GM12878 (cell line): ENCODE results near the gene DPP6. TPM values are rescaled to one million over a fixed set of nuclear protein-coding genes. Genes with fewer than 3 reads are reported as not detected.

Experiments used
- ATAC-seq: fragments of 200-7000 bp; cut with Tn5 transposase; 3 replicates; pipeline ENCODE4 v1.9.1; 2020; ENCODE audit warnings: mild to moderate bottlenecking, moderate library complexity
- BruUV-seq: library from RNA; stranded (reverse); fragments of 400-500 nt; replicated peaks from 2 replicates; lab custom pipeline; 2021; lab: Mats Ljungman, UMichigan
- CTCF ChIA-PET: fragments of 300-600 bp; sonication (Branson Sonifier 250); formaldehyde crosslinking; extraction: SDS; loops from one replicate; lab custom pipeline; 2021; ENCODE audit warnings: inconsistent platforms; lab: Yijun Ruan, JAX
- POLR2A ChIA-PET: fragments of 350-600 bp; formaldehyde crosslinking; extraction: SDS; loops from one replicate; lab custom pipeline; 2021; ENCODE audit warnings: inconsistent platforms; lab: Charles Lee
- RAD21 ChIA-PET: fragments of 300-600 bp; sonication (Branson Sonifier 250); formaldehyde crosslinking; loops from one replicate; lab custom pipeline; 2023; ENCODE audit warnings: antibody characterized with exemption; ENCODE audit not compliant: unreplicated experiment; lab: Charles Lee
- SMC1A ChIA-PET: fragments of 300-600 bp; sonication (Branson Sonifier 250); formaldehyde crosslinking; loops from one replicate; lab custom pipeline; 2023; ENCODE audit not compliant: unreplicated experiment, uncharacterized antibody; lab: Charles Lee
- DNase-seq: peaks from one replicate; pipeline ENCODE4 v3.0.0-alpha.2; 2011; ENCODE audit warnings: low read depth, low spot score
- FAIRE-seq: peaks from 3 replicates; lab custom pipeline; 2011; peaks lifted over from hg19 to GRCh38; lab: Jason Lieb, UNC
- H2AFZ ChIP-seq: 2 replicates; pipeline ENCODE4 v1.6.0; 2011; ENCODE audit warnings: low read depth, low read length, control low read depth; ENCODE audit not compliant: control insufficient read depth
- H3K27ac ChIP-seq: 2 replicates; pipeline ENCODE4 v1.5.1; 2011; ENCODE audit warnings: control low read depth; ENCODE audit not compliant: control insufficient read depth, insufficient read depth
- H3K27me3 ChIP-seq, 2 experiments: replicated peaks in 1 of 2; 2 replicates each; pipeline versions ENCODE4 v1.6.0 to v1.6.1; 2011; ENCODE audit warnings: low read length in 1 of 2; ENCODE audit not compliant: control insufficient read depth in 2 of 2, insufficient read depth in 2 of 2
- H3K36me3 ChIP-seq, 2 experiments: 2 replicates each; pipeline ENCODE4 v1.5.1; 2011; ENCODE audit warnings: low read length in 1 of 2; ENCODE audit not compliant: control insufficient read depth in 2 of 2, insufficient read depth in 2 of 2
- H3K4me1 ChIP-seq: 2 replicates; pipeline ENCODE4 v1.6.1; 2011; ENCODE audit warnings: mild to moderate bottlenecking, low read length, moderate library complexity, mixed read lengths; ENCODE audit not compliant: control insufficient read depth, insufficient read depth
- H3K4me2 ChIP-seq: 2 replicates; pipeline ENCODE4 v1.6.0; 2011; ENCODE audit warnings: control low read depth; ENCODE audit not compliant: control insufficient read depth, insufficient read depth
- H3K4me3 ChIP-seq: fragments of 200-600 bp; sonication (generic); 2 replicates; pipeline ENCODE4 v1.5.1; 2016
- H3K79me2 ChIP-seq: 2 replicates; pipeline ENCODE4 v1.6.0; 2011; ENCODE audit warnings: low read length; ENCODE audit not compliant: control insufficient read depth, insufficient read depth
- H3K9ac ChIP-seq: 2 replicates; pipeline ENCODE4 v1.8.0; 2011; ENCODE audit warnings: low read length, control low read depth, mixed read lengths; ENCODE audit not compliant: control insufficient read depth, insufficient read depth
- H3K9me3 ChIP-seq: replicated peaks from 3 replicates; pipeline ENCODE4 v1.5.1; 2011; ENCODE audit warnings: mild to moderate bottlenecking, low read length; ENCODE audit not compliant: control insufficient read depth, insufficient read depth
- H4K20me1 ChIP-seq: 2 replicates; pipeline ENCODE4 v1.6.0; 2011; ENCODE audit not compliant: control insufficient read depth, insufficient read depth
- GABPA ChIP-seq: IDR thresholded peaks from 2 replicates; pipeline ENCODE4 v1.6.1; 2014; ENCODE audit warnings: antibody characterized with exemption, low read depth, mild to moderate bottlenecking, inconsistent platforms
- IKZF1 ChIP-seq: fragments of 450-650 bp; conservative IDR thresholded peaks from 2 replicates; pipeline ENCODE4 v1.6.1; 2017; ENCODE audit warnings: antibody characterized with exemption, mild to moderate bottlenecking
- MTA3 ChIP-seq: IDR thresholded peaks from 2 replicates; pipeline ENCODE4 v1.6.1; 2012; ENCODE audit warnings: low read length, inconsistent platforms, borderline replicate concordance
- NFIC ChIP-seq: IDR thresholded peaks from 2 replicates; pipeline ENCODE4 v1.6.1; 2012; ENCODE audit warnings: low read depth, mild to moderate bottlenecking, inconsistent platforms, low read length, moderate library complexity
- POLR2AphosphoS5 ChIP-seq: IDR thresholded peaks from 2 replicates; pipeline ENCODE4 v1.6.1; 2011; ENCODE audit warnings: mild to moderate bottlenecking, low read length, inconsistent platforms
- SIN3A ChIP-seq: IDR thresholded peaks from 2 replicates; pipeline ENCODE4 v1.6.1; 2012; ENCODE audit warnings: low read depth, low read length, improper control_type of control experiment
- SUZ12 ChIP-seq: fragments of 200-600 bp; sonication (generic); IDR thresholded peaks from one replicate; pipeline ENCODE4 v1.6.1; 2018; ENCODE audit warnings: antibody characterized with exemption, mild to moderate bottlenecking; ENCODE audit not compliant: unreplicated experiment
- WGBS: methylation state at CpG from one replicate; pipeline ENCODE4 v1.1.6; 2016; ENCODE audit warnings: low lambda C conversion rate; ENCODE audit not compliant: insufficient replicate concordance, insufficient coverage; ENCODE audit errors: missing lambda C conversion rate; 5-methylcytosine and 5-hydroxymethylcytosine counted together
- in situ Hi-C: fragments of 300-500 bp; cut with MboI; formaldehyde crosslinking; loops from 9 replicates; pipeline ENCODE4 v1.14.3; 2018; ENCODE audit warnings: mixed read lengths
- intact Hi-C: fragments of 100-400 bp; cut with micrococcal nuclease; formaldehyde crosslinking; loops from one replicate; pipeline ENCODE4 v1.14.2; 2022; ENCODE audit not compliant: unreplicated experiment
- polyA plus RNA-seq, 11 experiments: library from polyadenylated mRNA; depleted of rRNA in 4 of 11; unstranded in 6 of 11; stranded (reverse) in 5 of 11; fragments of >200 nt; fragmentation: Nextera tagmentation in 4 of 11; fragmentation: Illumina TruSeq in 1 of 11; extraction: Ambion mirVana in 4 of 11; extraction: Trizol in 1 of 11; gene quantifications; 1 replicate in 1 of 11; 2 replicates in 10 of 11; pipeline versions ENCODE4 v1.2.1 to v1.2.3, GENCODE V29; 2011 to 2016; ENCODE audit warnings: inconsistent platforms in 2 of 11, missing spikeins in 2 of 11, low read depth in 1 of 11
- total RNA-seq, 4 experiments: library from RNA; depleted of rRNA in 3 of 4; stranded (reverse); fragments of >200 nt in 3 of 4; fragmentation: Illumina TruSeq in 1 of 4; extraction: Trizol in 1 of 4; gene quantifications; 2 replicates each; pipeline versions ENCODE4 v1.2.1 to v1.2.3, GENCODE V29; 2013 to 2021
- TF ChIP-seq, protein P1 (sequence below): fragments of 450-650 bp; IDR thresholded peaks from 2 replicates; pipeline ENCODE4 v1.6.1; 2016; ENCODE audit warnings: mild to moderate bottlenecking, moderate library complexity, borderline replicate concordance
- TF ChIP-seq, protein P2 (sequence below): fragments of 450-650 bp; conservative IDR thresholded peaks from 2 replicates; pipeline ENCODE4 v1.6.1; 2017; ENCODE audit warnings: mild to moderate bottlenecking, moderate library complexity
- TF ChIP-seq, protein P3 (sequence below): fragments of 450-650 bp; IDR thresholded peaks from 2 replicates; pipeline ENCODE4 v1.6.1; 2018; ENCODE audit warnings: mild to moderate bottlenecking, low read depth, moderate library complexity; ENCODE audit not compliant: partially characterized antibody
- TF ChIP-seq, protein P4 (sequence below): fragments of 450-650 bp; IDR thresholded peaks from 2 replicates; pipeline ENCODE4 v1.6.1; 2016; ENCODE audit warnings: mild to moderate bottlenecking
- TF ChIP-seq, protein P5 (sequence below): IDR thresholded peaks from 2 replicates; pipeline ENCODE4 v1.6.1; 2011; ENCODE audit warnings: low read depth, low read length, improper control_type of control experiment, borderline replicate concordance

The DPP6 gene
- total and polyA plus RNA-seq, 10 of the 15 experiments (the other 5 are each of a cell fraction or from before 2014, with no cell fraction given) = not detected

DNA sequence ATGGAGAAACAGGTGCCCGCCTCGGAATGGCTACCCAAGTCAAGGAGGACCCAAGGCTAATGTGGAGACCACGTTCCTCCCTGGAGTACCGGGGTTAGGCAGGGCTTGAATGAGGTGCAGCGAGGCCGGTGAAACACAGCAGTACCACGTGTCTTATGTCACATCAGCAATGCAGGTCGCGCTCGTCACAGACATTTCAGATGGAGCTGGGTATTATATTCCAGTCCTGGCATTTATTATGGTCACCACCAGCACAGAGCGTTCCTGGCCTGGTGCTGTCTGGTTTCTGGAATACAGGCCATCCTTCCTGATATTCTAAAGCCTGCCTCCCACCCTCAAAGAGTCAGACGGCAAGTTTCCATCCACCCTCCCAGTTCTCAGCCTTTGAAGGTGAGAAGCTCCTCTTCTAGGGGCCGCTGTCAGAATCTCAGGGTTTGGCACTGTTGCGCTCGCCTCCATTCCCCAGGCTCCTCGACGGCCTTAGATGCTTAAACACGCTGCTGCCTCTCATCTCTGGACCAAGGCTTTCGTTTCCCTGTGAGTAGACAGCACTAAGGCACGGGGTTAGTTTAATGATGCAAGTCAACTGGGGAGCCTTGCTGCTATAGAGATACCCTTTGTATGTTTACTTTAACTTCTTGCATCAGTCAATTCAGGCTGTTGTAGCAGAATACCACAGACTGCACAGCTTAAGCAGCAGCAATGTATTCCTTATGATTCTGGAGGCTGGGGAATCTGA lies 377.6 kb downstream of the DPP6 start:
- Histone ChIP-seq H3K27ac (no peak overlapping the region), H3K9me3 (no peaks in the 10 kb centered on the region), H3K4me3 (no peak overlapping the region), H3K79me2 (no peaks in the 10 kb centered on the region), H3K27me3 (no peaks in the 10 kb centered on the region), H3K9ac (no peak overlapping the region), H3K4me1 (no peaks in the 10 kb centered on the region), H2AFZ (no peak overlapping the region), H4K20me1 (no peaks in the 10 kb centered on the region), H3K36me3 (no peaks in the 10 kb centered on the region), H3K4me2 (no peak overlapping the region)
- SMC1A ChIA-PET = interaction anchor here (1.0 kb wide), 1 partner anchor 8 kb away, joined by 4 read pairs; no protein-coding TSS in a partner anchor
- DNase-seq = no peak
- FAIRE-seq = no peak
- POLR2A ChIA-PET = no interaction called here
- no peak for ATAC-seq
- in situ Hi-C loops (no loop called here), intact Hi-C loops (no loop called here)
- no TSS peak for BruUV-seq
- WGBS = 32% methylated on average over 20 of the region's 20 CpGs
- CTCF ChIA-PET = no interaction called here
- RAD21 ChIA-PET = no interaction called here
- TF ChIP-seq, protein P1, sequence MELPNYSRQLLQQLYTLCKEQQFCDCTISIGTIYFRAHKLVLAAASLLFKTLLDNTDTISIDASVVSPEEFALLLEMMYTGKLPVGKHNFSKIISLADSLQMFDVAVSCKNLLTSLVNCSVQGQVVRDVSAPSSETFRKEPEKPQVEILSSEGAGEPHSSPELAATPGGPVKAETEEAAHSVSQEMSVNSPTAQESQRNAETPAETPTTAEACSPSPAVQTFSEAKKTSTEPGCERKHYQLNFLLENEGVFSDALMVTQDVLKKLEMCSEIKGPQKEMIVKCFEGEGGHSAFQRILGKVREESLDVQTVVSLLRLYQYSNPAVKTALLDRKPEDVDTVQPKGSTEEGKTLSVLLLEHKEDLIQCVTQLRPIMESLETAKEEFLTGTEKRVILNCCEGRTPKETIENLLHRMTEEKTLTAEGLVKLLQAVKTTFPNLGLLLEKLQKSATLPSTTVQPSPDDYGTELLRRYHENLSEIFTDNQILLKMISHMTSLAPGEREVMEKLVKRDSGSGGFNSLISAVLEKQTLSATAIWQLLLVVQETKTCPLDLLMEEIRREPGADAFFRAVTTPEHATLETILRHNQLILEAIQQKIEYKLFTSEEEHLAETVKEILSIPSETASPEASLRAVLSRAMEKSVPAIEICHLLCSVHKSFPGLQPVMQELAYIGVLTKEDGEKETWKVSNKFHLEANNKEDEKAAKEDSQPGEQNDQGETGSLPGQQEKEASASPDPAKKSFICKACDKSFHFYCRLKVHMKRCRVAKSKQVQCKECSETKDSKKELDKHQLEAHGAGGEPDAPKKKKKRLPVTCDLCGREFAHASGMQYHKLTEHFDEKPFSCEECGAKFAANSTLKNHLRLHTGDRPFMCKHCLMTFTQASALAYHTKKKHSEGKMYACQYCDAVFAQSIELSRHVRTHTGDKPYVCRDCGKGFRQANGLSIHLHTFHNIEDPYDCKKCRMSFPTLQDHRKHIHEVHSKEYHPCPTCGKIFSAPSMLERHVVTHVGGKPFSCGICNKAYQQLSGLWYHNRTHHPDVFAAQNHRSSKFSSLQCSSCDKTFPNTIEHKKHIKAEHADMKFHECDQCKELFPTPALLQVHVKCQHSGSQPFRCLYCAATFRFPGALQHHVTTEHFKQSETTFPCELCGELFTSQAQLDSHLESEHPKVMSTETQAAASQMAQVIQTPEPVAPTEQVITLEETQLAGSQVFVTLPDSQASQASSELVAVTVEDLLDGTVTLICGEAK = no peak
- no peak for TF ChIP-seq SIN3A
- no peak for TF ChIP-seq POLR2AphosphoS5
- no peak for TF ChIP-seq MTA3
- no peak for TF ChIP-seq NFIC
- TF ChIP-seq GABPA = no peak
- TF ChIP-seq, protein P2, sequence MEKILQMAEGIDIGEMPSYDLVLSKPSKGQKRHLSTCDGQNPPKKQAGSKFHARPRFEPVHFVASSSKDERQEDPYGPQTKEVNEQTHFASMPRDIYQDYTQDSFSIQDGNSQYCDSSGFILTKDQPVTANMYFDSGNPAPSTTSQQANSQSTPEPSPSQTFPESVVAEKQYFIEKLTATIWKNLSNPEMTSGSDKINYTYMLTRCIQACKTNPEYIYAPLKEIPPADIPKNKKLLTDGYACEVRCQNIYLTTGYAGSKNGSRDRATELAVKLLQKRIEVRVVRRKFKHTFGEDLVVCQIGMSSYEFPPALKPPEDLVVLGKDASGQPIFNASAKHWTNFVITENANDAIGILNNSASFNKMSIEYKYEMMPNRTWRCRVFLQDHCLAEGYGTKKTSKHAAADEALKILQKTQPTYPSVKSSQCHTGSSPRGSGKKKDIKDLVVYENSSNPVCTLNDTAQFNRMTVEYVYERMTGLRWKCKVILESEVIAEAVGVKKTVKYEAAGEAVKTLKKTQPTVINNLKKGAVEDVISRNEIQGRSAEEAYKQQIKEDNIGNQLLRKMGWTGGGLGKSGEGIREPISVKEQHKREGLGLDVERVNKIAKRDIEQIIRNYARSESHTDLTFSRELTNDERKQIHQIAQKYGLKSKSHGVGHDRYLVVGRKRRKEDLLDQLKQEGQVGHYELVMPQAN = no peak
- TF ChIP-seq, protein P3, sequence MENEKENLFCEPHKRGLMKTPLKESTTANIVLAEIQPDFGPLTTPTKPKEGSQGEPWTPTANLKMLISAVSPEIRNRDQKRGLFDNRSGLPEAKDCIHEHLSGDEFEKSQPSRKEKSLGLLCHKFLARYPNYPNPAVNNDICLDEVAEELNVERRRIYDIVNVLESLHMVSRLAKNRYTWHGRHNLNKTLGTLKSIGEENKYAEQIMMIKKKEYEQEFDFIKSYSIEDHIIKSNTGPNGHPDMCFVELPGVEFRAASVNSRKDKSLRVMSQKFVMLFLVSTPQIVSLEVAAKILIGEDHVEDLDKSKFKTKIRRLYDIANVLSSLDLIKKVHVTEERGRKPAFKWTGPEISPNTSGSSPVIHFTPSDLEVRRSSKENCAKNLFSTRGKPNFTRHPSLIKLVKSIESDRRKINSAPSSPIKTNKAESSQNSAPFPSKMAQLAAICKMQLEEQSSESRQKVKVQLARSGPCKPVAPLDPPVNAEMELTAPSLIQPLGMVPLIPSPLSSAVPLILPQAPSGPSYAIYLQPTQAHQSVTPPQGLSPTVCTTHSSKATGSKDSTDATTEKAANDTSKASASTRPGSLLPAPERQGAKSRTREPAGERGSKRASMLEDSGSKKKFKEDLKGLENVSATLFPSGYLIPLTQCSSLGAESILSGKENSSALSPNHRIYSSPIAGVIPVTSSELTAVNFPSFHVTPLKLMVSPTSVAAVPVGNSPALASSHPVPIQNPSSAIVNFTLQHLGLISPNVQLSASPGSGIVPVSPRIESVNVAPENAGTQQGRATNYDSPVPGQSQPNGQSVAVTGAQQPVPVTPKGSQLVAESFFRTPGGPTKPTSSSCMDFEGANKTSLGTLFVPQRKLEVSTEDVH = no peak
- no peak for TF ChIP-seq IKZF1
- no peak for TF ChIP-seq SUZ12
- TF ChIP-seq, protein P4, sequence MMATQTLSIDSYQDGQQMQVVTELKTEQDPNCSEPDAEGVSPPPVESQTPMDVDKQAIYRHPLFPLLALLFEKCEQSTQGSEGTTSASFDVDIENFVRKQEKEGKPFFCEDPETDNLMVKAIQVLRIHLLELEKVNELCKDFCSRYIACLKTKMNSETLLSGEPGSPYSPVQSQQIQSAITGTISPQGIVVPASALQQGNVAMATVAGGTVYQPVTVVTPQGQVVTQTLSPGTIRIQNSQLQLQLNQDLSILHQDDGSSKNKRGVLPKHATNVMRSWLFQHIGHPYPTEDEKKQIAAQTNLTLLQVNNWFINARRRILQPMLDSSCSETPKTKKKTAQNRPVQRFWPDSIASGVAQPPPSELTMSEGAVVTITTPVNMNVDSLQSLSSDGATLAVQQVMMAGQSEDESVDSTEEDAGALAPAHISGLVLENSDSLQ = no peak
- TF ChIP-seq, protein P5, sequence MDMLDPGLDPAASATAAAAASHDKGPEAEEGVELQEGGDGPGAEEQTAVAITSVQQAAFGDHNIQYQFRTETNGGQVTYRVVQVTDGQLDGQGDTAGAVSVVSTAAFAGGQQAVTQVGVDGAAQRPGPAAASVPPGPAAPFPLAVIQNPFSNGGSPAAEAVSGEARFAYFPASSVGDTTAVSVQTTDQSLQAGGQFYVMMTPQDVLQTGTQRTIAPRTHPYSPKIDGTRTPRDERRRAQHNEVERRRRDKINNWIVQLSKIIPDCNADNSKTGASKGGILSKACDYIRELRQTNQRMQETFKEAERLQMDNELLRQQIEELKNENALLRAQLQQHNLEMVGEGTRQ = no peak
